ENCODE measurements around the gene OR8U1. TPM values are rescaled to one million over a fixed set of nuclear protein-coding genes. Genes with fewer than 3 reads are reported as not detected.

OR8U1 gene
- total and polyA plus RNA-seq, 2 experiments from 2014 or later, result not detected

DNA sequence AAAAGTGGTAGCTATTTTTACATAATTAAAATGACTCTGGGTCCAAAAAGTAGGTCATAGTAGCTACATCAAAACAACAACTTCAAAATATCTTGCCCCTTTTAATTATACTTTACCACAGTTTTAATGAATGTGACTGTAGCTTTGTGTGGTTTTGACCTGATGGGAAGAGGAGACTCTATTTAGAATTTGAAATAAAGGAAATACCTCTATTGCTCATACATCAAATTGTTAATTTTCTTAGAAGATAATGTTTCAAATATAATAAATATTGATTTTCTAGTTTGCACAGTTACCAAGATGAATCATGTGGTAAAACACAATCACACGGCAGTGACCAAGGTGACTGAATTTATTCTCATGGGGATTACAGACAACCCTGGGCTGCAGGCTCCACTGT is 29.7 kb upstream of the OR8U1 start, which contains the start of gene OR8K1:
OR8K1 (plus strand) TSS at position 301 of the 400 bp plus-strand sequence; CDS start at position 301, 0 bp downstream.
- Histone ChIP-seq H3K27ac (ENCODE audit: low read depth) (no peak within 1 kb of the TSS), H3K4me3 (no peak within 1 kb of the TSS), H3K9me2 (ENCODE audit: insufficient read depth) (no peaks in the 10 kb centered on the region), H3K4me2 (no peak within 1 kb of the TSS), H3K79me2 (replicated peaks; ENCODE audit: insufficient read depth) (no peaks in the 10 kb centered on the region), H3K36me3 (ENCODE audit: insufficient read depth) (no peaks in the 10 kb centered on the region), H3K4me1 (ENCODE audit: insufficient read depth) (0 out of 2 replicates have a peak, but pooled peaks cover 8% of the 10 kb centered on the region), H3F3A (replicated peaks; ENCODE audit: low read depth) (no peaks in the 10 kb centered on the region), H4K20me1 (replicated peaks; ENCODE audit: insufficient read depth) (no peaks in the 10 kb centered on the region), H3K27me3 (ENCODE audit: insufficient read depth) (no peaks in the 10 kb centered on the region), H2AFZ (no peak within 1 kb of the TSS)
- H3K4me3 Mint-ChIP-seq, result no peak within 1 kb of the TSS
- H3K4me1 Mint-ChIP-seq, result peaks cover 3% of the 10 kb centered on the region; the same call in 1 of the 3 replicates
- ATAC-seq (no peak), DNase-seq (ENCODE audit: low spot score) (no peak)
- no peak for TF ChIP-seq ZNF114 (CRISPR knock-in tag; IDR thresholded peaks at IDR 0.05)
- no peak for TF ChIP-seq ZNF462 (CRISPR knock-in tag; IDR thresholded peaks at IDR 0.05)
- no peak for TF ChIP-seq JUNB (IDR thresholded peaks at IDR 0.05; ENCODE audit: unreplicated experiment)
- TF ChIP-seq, protein P1, sequence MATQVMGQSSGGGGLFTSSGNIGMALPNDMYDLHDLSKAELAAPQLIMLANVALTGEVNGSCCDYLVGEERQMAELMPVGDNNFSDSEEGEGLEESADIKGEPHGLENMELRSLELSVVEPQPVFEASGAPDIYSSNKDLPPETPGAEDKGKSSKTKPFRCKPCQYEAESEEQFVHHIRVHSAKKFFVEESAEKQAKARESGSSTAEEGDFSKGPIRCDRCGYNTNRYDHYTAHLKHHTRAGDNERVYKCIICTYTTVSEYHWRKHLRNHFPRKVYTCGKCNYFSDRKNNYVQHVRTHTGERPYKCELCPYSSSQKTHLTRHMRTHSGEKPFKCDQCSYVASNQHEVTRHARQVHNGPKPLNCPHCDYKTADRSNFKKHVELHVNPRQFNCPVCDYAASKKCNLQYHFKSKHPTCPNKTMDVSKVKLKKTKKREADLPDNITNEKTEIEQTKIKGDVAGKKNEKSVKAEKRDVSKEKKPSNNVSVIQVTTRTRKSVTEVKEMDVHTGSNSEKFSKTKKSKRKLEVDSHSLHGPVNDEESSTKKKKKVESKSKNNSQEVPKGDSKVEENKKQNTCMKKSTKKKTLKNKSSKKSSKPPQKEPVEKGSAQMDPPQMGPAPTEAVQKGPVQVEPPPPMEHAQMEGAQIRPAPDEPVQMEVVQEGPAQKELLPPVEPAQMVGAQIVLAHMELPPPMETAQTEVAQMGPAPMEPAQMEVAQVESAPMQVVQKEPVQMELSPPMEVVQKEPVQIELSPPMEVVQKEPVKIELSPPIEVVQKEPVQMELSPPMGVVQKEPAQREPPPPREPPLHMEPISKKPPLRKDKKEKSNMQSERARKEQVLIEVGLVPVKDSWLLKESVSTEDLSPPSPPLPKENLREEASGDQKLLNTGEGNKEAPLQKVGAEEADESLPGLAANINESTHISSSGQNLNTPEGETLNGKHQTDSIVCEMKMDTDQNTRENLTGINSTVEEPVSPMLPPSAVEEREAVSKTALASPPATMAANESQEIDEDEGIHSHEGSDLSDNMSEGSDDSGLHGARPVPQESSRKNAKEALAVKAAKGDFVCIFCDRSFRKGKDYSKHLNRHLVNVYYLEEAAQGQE (IDR thresholded peaks at IDR 0.05; ENCODE audit: unreplicated experiment), result no peak
- TF ChIP-seq POLR2AphosphoS5 (IDR thresholded peaks at IDR 0.05; ENCODE audit: low read depth), result no peak
- no peak for TF ChIP-seq NANOG (IDR thresholded peaks at IDR 0.05; ENCODE audit: borderline replicate concordance)
- no peak for TF ChIP-seq STAT1 (IDR thresholded peaks at IDR 0.05; ENCODE audit: unreplicated experiment)
- TF ChIP-seq ZNF331 (CRISPR knock-in tag; IDR thresholded peaks at IDR 0.05; ENCODE audit: low read depth), result no peak
- H3K27ac Mint-ChIP-seq, result no peak within 1 kb of the TSS
- no peaks in the 10 kb centered on the region for H3K27me3 Mint-ChIP-seq (ENCODE audit: insufficient read depth, low read depth, poor library complexity)
- no peaks in the 10 kb centered on the region; the same call in 2 of the 3 replicates for H3K9me3 Mint-ChIP-seq
- H3K36me3 Mint-ChIP-seq (ENCODE audit: low read depth), result peaks cover 3% of the 10 kb centered on the region; the same call in 1 of the 3 replicates

Measured in GM23338 (cell line).